Measurements from ENCODE around the gene TLE4.

GRCh38 chr9:79621916-79622575 is 50.3 kb downstream of the TLE4 start:
- no peak for TF ChIP-seq POLR2AphosphoS5 (IDR thresholded peaks at IDR 0.05)
- no peak for TF ChIP-seq CTCF (IDR thresholded peaks at IDR 0.05)
